Measurements from ENCODE around the gene CDH12.

CDH12 gene

GRCh38 chr5:22787398-22787797 lies 65.7 kb downstream of the CDH12 start:
- Histone ChIP-seq H3K79me2 (ENCODE audit: insufficient read depth, low read length) (no peaks in the 10 kb centered on the region), H3K4me2 (ENCODE audit: low read length) (no peak overlapping the region), H3K4me1 (ENCODE audit: insufficient read depth, low read length, severe bottlenecking) (no peaks in the 10 kb centered on the region), H3F3A (ENCODE audit: insufficient read depth, low read length) (no peaks in the 10 kb centered on the region), H3K4me3 (ENCODE audit: low read depth, low read length, poor library complexity, severe bottlenecking) (no peak overlapping the region), H3K36me3 (ENCODE audit: insufficient read depth, low read length) (no peaks in the 10 kb centered on the region), H3K9me3 (ENCODE audit: low read length) (no peaks in the 10 kb centered on the region), H3K9me2 (ENCODE audit: low read depth, low read length) (no peaks in the 10 kb centered on the region), H2AFZ (ENCODE audit: low read length) (no peak overlapping the region), H4K20me1 (ENCODE audit: insufficient read depth, low read length) (no peaks in the 10 kb centered on the region), H3K9ac (ENCODE audit: low read length) (no peak overlapping the region), H3K27me3 (ENCODE audit: insufficient read depth, low read length) (no peaks in the 10 kb centered on the region), H3K27ac (ENCODE audit: low read depth, low read length, poor library complexity, severe bottlenecking) (no peak overlapping the region)
- no peak for TF ChIP-seq EZH2 (IDR thresholded peaks at IDR 0.05; ENCODE audit: borderline replicate concordance, low read length)
- no peak for TF ChIP-seq CTCF (IDR thresholded peaks at IDR 0.05; ENCODE audit: low read length)

DNA sequence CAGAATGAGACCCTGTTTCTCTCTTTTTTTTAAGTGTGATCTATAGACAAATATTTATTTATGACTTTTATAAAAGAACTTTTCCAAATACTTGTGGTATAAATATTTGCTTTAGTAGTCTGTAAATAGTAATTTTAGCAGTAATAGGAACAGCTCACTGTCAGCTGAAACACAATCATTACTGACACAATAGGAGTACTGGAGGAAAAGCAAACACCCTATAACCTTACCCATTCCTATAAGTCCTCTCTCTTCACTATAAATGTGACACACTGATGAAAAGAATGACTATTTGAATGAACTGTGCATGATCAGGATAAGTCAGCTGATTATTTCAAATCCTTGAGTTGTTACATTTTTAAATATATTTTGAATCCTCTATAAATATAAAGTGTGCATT lies 72.4 kb downstream of the CDH12 start:
- Histone ChIP-seq H3K9me3 (ENCODE audit: low read length) (no peaks in the 10 kb centered on the region), H3K9me2 (ENCODE audit: low read depth, low read length) (no peaks in the 10 kb centered on the region), H3K4me3 (ENCODE audit: low read depth, low read length, poor library complexity, severe bottlenecking) (no peak overlapping the region), H3K4me1 (ENCODE audit: insufficient read depth, low read length, severe bottlenecking) (no peaks in the 10 kb centered on the region), H3K27ac (ENCODE audit: low read depth, low read length, poor library complexity, severe bottlenecking) (no peak overlapping the region), H3K4me2 (ENCODE audit: low read length) (no peak overlapping the region), H3K36me3 (ENCODE audit: insufficient read depth, low read length) (no peaks in the 10 kb centered on the region), H4K20me1 (ENCODE audit: insufficient read depth, low read length) (no peaks in the 10 kb centered on the region), H3F3A (ENCODE audit: insufficient read depth, low read length) (no peaks in the 10 kb centered on the region), H3K79me2 (ENCODE audit: insufficient read depth, low read length) (no peaks in the 10 kb centered on the region), H2AFZ (ENCODE audit: low read length) (no peak overlapping the region), H3K27me3 (ENCODE audit: insufficient read depth, low read length) (no peaks in the 10 kb centered on the region), H3K9ac (ENCODE audit: low read length) (no peak overlapping the region)
- no peak for TF ChIP-seq EZH2 (IDR thresholded peaks at IDR 0.05; ENCODE audit: borderline replicate concordance, low read length)
- no peak for TF ChIP-seq CTCF (IDR thresholded peaks at IDR 0.05; ENCODE audit: low read length)

DNA sequence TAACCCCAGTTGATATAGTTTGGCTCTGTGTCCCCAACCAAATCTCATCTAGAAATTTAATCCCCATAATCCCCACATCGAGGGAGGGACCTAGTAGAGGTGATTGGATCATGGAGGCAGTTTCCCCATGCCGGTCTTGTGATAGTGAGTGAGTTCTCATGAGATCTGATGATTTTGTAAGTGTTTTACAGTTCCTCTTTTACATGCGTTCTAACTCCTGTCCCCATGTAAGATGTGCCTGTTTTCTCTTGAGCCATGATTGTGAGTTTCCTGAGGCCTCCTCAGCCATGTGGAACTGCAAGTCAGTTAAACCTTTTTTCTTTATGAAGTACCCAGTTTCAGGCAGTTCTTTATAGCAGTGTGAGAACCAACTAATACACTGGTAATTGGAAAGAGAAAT lies 73.6 kb downstream of the CDH12 start:
- no peaks in the 10 kb centered on the region for H3K79me2 ChIP-seq (ENCODE audit: insufficient read depth, low read length)
- no peaks in the 10 kb centered on the region for H3K27me3 ChIP-seq (ENCODE audit: insufficient read depth, low read length)
- H3K4me2 ChIP-seq (ENCODE audit: low read length), result no peak overlapping the region

More for the DNA sequence above, 73.6 kb downstream of the CDH12 start:
- H3K4me3 ChIP-seq (ENCODE audit: low read depth, low read length, poor library complexity, severe bottlenecking), result no peak overlapping the region
- no peak overlapping the region for H3K9ac ChIP-seq (ENCODE audit: low read length)
- no peaks in the 10 kb centered on the region for H3F3A ChIP-seq (ENCODE audit: insufficient read depth, low read length)
- no peaks in the 10 kb centered on the region for H4K20me1 ChIP-seq (ENCODE audit: insufficient read depth, low read length)
- no peak overlapping the region for H3K27ac ChIP-seq (ENCODE audit: low read depth, low read length, poor library complexity, severe bottlenecking)
- H3K4me1 ChIP-seq (ENCODE audit: insufficient read depth, low read length, severe bottlenecking), result no peaks in the 10 kb centered on the region
- H3K36me3 ChIP-seq (ENCODE audit: insufficient read depth, low read length), result no peaks in the 10 kb centered on the region
- H2AFZ ChIP-seq (ENCODE audit: low read length), result no peak overlapping the region
- TF ChIP-seq CTCF (IDR thresholded peaks at IDR 0.05; ENCODE audit: low read length) (no peak), EZH2 (IDR thresholded peaks at IDR 0.05; ENCODE audit: borderline replicate concordance, low read length) (no peak)
- H3K9me3 ChIP-seq (ENCODE audit: low read length), result no peaks in the 10 kb centered on the region
- no peaks in the 10 kb centered on the region for H3K9me2 ChIP-seq (ENCODE audit: low read depth, low read length)

Measured in OCI-LY1 (cell line).